ENCODE data around the gene GGCX.

Gene GGCX

DNA sequence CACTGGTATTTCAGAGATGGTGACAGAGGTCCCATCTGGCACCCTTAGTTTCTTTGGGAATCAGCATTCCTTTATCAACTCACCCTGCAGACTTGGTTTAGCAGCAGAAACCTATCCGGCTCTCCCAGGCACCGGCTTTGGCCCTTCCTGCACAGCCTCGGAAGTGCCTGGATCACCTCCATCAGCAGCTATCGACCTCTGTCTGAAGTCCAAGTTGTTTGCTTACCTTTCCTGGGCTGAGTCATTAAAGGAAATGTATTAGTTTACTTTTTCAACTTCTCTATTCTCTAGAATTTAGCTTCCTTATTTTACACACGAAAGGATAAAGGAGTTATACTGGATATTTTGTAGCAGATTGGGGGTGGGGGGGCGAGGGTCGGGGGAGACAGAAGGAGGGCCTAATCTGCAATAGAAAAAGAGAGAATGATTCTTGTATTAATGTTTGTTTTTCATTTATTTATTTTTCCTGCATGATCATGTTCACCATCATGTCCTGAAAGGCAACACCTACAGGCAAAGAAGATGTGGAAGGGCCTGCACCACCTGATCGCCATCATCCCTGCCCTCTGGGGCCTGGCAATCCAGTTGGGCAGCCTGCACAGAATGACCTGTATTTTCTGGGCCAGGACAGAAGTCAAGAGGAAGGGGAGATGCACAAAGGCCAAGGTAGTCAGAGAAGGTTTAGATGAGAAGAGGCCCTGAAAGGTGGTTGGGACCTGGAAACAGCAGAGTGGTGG is 44.5 kb downstream of the GGCX start:
- no peak for DNase-seq (ENCODE audit: low read depth)

DNA sequence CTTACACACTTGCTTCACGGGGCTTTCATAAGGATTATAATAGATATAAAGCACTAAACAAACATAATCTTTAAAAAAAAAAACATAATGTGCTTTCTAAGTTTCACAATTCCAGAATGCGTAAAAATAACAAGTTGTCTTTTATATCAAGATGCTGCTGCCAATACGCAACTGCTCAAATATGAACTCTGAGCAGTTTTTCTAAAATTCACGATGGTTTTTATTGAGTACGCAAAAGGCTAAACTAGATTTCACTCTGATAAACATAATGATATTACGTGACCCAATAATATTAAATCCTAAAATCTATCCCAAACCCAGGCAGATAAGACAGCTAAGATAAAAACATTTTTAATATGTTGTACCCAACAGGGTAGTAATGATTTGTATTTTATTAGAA is 47.0 kb downstream of the GGCX start:
- no peak for DNase-seq (ENCODE audit: low read depth)

DNA sequence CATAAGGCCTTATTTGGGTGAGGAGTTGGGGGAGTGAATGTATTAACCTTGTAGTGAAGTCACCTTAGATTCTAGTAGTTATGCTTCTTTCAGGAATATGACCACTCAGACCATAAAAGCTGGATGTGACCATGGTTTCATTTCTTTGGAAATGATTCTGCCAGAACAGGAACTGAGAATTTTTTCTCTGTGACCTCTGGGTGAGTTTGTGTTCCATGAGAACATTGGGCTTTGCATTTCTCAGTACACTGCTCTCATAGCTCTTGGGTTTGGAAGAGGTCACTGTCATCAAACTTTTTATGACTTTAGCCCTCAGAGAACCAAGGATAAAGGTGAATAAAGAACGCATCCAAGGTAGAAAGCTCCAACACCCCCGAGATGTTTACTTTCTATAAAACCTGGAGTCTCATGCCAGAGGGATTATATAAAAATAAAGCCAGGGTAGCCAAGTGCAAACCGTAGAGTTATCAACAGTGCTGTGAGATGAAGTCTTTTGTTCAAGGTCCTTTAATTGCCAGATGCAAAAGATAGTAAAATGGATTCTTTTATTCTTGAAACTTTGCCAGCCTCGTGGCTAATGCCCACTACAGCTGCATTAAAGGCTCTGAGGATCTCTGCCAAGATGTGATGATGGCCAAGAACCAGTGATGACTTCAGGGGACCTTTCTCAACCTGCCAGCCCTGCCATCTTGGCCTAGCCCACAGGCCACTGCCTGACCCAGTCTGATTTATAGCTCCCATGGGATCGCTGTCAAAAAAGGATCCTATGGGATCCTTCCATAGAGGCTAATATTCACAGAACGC is 50.1 kb downstream of the GGCX start:
- no peak for DNase-seq (ENCODE audit: low read depth)

DNA sequence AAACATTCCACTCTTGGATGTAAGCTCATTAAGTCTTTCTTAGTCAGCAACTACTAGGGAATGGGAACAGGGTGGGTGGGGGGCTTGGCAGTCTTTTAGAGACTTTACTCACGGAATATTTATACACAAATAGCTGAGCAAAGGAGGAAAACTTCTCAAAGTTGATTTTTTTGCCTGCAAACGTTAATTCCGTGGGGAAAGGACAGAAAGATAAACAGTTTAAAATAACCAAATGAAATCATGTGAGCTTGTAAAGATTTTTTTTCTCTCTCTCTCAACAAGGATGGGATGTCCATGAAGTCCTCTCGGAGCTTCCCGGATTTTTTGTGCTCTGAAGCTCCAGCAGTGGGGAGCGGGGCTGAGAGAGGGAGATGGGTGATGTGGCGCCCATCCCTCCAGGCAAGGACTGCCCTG is 54.5 kb downstream of the GGCX start:
- no peak for DNase-seq (ENCODE audit: low read depth)

DNA sequence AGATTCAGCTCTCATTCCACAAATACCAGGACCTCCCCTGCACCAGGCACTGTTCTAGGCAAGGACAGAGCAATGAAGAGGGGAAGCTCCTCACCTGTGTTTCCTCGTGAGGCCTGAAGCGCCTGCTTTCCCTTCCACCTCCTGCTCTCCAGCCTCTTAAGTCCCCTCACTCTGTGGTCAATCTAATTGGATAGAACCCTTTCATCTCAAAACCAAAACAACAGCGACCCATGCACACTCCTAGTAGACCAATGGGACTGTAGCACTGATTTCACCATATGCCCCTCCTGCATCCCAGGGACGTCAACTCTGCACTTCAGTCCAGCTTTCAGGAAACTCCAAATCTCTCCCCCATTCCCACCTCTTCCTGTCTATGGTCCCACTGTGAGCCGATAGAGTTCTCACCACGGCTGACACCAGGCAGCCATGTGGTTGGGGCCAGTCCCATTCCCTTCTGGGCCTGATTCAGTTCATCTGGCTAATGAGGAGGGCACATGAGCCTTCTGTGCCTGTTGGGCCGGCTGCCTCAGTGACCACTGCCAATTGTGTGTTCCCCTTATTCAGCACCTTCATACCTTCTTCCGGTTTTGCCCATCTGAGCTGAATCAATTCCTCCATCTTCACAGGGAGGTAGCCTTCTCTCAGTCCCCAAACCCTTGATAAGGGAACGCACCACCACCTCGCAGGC is 55.6 kb downstream of the GGCX start:
- no peak for DNase-seq (ENCODE audit: low read depth)

DNA sequence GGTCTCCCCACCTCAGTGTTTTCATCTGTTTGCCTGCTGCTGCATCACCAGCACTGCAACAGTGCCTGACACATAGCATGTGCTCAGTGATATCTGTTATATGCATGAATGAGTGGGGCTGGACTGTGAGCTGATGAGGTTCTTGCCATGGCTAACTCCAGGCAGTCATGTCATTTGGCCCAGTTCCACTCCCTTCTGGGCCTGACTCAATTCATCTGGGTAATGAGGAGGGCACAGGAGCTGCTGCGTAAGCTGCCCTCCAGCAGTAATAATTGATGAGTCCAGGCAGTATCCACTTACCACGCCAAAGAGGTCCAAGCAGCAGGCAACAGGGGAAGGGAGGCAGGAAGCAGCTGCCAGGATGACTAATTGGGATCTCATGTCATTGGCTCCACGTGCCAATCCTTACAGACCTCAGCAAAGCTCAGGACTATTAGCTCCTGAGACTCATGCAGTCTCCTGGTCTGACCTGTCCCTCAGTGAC is 56.5 kb downstream of the GGCX start:
- no peak for DNase-seq (ENCODE audit: low read depth)

DNA sequence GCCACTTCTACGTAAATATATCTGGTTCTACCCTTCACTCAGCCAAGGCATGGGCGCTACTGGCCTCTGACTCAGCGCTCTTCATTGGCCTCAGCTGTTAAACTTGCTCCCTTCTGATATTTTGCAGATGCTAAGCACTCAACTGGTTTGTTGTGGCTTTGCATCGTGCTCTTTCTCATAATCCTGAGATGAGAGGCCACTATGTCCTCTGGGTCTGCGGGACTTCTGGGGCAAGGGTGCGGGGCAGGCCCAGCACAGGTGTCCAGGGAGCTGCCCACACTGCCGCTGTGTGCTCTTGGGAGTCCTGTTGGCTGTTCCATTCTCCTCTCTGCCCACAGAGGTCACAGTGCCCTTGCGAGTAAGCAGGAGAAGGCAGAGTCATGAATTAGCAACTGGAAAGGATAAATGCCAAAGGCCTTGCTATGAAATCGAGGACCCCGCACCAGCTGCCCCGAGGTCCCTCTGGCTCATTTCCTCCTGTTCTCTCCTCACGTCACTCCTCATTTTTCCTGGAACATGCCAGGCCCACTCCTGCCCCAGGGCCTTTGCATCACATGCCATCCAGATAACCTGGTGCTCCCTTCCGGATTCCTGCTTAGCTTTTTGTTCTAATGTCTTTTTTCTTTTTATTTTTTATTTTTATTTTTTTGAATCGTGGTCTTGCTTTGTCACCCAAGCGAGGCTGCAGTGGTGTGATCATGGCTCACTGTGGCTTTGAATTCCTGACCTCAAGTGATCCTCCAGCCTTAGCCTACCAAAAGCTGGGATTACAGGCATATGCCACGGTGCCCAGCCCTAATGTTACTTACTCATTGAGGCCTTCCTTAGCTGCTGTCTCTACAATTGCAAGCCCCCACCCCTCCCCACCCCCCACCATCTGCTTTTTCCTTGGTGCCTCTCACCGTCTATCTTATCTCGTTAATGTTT is 57.2 kb downstream of the GGCX start:
- no peak for DNase-seq (ENCODE audit: low read depth)

DNA sequence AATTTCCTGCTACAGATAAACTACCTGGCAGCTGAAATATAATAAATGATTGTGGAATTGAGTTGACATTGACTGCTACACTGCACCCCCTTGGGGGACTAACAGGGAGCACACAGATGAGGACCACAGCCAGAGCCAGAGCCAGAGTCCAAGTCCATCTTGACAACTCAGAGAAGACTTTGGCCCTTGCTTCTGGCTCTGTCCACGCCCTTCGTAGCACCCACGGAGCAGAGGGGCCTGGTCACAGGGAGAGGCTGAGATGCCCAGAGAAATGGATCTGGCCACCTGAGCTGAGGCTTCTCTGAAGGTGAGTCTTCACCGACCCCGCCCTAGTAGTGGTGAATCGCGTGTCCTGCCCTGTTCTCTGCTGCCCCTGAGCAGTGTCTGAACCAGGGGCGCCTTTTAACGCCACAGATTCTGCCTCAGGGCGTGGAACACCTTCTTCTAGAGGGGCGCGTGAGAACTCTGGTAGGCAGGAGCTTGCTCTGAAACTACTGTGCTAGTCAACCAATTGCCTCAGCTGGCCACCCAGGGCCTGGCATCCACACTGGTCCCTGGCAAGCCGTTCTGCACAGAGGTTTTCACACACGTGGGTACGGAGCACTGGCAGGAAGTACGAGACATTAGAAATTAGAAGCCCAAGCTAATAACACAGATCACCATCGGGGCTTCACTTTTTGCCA is 58.0 kb downstream of the GGCX start:
- no peak for DNase-seq (ENCODE audit: low read depth)

DNA sequence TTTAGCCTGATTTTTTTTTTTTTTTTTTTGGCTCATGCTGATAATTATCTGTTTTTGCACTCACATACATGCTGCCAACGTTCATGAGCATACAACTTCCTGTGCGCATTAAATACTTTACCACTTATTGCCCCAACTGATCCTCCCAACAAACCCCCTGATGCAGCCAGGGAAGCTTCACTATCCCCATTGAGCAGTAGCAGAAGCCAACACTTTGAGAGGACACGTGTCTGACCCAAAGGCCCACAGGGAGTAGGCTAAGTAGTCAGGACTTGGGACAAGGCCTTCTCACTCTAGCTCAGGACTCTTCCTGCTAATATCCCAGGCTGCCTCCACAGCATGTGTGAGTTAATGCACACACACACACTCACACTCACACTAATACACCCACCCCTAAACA is 58.6 kb downstream of the GGCX start:
- no peak for DNase-seq (ENCODE audit: low read depth)

DNA sequence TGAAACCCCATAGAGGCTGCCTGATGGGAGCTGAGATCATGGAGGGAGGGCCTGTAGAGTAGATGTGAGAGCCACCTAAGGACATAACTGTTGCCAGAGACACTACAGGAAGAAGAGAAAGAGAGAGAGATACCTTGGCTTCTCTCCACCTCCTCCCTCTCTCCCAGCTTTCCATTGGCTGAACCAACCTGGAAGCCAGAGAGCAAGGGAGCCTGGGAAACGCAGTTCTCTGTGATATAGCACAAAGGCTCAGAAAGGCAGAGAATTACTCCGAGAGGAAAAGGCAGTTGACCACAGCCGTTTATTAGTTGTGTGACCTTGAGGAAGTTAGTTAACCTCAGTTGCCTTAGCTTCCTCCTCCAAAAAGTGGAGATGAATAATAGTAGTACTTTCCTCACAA is 60.0 kb downstream of the GGCX start:
- no peak for DNase-seq (ENCODE audit: low read depth)

DNA sequence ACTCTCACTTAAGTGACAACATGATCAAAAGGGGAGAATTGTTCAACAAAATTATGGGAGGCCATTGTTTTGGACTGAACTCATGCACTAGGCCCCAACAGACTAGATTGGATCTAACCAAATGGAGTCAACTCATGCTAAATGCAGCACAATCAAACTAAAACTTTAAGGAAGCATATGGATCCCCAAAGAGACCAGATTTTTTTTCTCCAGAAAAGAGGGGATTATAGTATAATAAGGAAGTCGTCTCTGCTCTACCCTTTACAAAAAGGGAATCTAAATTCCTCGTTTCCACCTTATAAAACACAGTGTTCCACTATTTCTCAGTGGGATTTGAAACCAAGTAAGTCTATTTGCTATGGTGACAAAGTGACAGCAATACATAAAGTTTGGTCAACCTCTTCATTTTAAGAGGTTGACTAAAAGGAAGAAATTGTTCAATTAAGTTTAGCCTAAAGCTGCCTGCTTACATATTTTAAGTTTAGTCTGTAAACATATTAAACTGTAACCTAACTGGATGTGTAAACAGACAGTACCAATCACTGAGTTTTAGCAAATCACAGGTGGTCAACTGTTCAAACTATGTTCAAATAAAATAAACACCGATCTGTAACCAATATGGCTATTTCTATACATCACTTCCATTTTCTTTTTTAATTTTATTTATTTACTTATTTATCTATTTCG is 63.2 kb downstream of the GGCX start:
- DNase-seq (ENCODE audit: low read depth), result no peak

DNA sequence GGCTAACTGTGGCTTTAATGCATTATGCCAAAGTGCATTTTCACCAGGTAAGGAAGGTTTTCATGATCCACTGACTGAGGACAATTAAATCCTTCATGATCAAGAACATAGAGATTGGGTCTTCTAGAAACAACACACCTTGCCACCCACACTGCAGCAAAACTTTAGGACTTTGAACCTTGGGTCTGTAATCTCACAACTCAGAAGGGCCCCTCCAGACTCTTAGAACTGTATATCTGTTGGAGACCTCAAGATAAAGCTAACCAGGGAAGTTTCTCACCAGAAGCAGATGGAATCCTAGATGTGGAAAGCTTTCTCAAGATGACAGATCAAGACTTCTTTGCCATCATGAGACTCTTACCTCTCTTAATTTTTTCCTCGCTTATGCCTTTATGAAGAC is 64.9 kb downstream of the GGCX start:
- no peak for DNase-seq (ENCODE audit: low read depth)

All from T-helper 22 cell (primary cell).